Activated CD4-positive, alpha-beta T cell treated with anti-CD3 and anti-CD28 coated beads, Interleukin-2, amount 50 U/mL, for 4 hours (primary cell): ENCODE data around the gene PTPRC.
"Not testable (repeated sequence)": the region's sequence is repeated elsewhere in the genome, so short reads cannot be mapped to it uniquely, and the experiment has no call there.

ENCODE experiments used
- DNase-seq, 2 experiments: peaks; one replicate each; pipeline ENCODE4 v3.0.0-alpha.2; 2020

The PTPRC gene

DNA sequence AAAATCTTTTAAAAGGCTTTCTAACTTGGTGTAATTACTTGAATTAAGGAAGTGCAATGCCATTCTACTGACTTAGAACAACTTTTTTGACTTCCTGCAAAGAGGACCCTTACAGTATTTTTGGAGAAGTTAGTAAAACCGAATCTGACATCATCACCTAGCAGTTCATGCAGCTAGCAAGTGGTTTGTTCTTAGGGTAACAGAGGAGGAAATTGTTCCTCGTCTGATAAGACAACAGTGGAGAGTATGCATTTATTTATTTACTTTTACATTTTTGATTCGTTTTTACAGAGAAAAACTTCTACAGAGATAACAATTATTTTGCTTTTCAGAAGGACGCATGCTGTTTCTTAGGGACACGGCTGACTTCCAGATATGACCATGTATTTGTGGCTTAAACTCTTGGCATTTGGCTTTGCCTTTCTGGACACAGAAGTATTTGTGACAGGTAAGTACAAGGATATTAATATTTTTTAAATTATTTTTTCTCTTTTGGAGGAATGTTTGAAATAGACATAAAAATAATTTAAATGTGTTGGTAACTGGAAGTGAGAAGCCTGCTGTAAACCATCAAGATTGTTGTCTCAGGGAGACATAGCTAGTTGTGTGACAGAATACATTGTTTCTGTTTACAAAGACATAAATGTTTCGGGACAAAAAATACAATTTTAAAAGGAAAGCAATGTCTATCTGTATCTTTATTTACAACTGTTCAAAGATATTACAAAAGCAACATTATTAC, at the start of gene PTPRC:
TSS of gene PTPRC (plus strand) at position 147 of the 742 bp plus-strand sequence. CDS start at position 376, 229 bp downstream.
- DNase-seq = no peak

DNA sequence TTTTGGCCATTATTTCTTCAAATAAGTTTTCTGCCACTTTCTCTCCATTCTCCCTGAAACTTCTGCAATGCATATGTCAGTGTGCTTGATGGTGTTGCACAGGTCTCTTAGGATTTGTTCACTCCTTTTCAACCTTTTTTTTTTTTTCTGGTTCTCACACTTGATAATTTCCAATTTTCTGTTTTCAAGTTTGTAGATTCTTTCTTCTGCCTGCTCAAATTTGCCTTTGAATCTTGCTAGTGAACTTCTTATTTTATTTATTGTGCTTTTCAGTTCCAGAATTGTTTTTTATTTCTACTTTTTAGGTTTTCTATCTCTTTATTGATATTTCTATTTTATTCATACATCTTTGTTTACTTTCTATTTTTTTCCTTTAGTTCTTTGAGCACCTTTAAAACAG, 48.4 kb upstream of the PTPRC start:
- DNase-seq = no peak

DNA sequence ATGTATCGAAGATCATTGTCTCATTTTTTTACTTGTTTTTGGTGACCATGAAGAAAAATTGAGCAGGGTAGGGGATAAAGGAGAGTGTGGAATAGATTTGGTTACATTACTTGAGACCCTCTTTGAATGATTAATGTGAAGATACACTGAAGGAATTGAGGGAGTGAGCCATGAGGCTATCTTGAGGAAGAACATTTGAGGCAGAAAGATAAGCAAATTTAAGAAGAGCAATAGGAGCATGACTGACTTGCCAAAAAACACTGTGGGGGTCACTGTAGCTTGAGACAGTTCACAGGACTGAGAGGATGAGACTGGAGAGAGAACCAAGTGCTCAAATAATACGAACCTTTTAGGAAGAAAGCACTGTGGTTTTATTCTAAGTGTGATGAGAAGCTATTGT, 43.1 kb upstream of the PTPRC start:
- DNase-seq = no peak

DNA sequence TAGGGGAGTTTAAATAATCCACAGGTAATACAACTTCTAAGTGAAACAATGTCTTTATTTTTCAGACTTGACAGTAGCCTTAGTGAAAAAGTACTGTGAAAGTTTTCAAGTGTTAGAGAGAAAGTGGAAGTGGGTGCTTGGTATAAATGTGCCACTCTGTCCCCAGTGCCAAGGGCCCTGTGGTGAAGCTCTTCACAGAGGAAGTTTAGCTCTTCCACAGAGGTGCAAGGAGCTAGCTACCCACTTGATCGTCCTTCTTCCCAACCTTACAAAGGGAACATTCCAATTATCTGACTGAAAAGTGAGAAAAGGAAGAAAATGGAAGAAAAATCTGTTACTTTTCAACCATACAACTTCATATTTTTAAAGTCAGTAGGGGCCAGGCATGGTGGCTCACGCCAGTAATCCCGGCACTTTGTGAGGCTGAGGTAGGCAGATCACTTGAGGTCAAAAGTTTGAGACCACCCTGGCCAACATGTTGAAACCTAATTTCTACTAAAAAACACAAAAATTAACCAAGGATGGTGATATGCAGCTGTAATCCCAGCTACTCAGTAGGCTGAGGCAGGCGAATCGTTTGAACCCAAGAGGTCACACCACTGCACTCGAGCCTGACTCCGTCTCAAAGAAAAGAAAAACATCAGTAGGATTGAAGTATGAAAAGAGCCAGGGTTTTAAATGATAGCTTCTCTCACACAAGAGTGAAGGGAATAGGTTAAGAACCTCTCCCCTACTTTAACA, 41.0 kb upstream of the PTPRC start:
- DNase-seq = no peak

- no peak for DNase-seq
Observed at GRCh38 chr1:198598796-198599321, 40.0 kb upstream of the PTPRC start.

DNA sequence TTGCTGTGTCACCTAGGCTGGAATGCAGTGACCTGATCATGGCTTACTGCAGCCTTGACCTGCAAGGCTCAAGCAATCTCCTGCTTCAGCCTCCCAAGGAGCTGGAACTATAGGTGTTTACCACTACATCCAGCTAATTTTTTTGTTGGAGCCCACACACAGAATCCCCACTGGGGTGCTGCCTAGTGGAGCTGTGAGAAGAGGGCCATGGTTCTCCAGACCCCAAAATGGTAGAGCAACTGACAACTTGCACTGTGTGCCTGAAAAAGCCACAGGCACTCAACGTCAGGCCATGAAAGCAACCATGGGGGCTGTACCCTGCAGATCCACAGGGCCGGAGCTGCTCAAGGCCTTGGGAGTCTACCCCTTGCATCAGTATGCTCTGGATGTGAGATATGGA, 39.1 kb upstream of the PTPRC start:
- no peak for DNase-seq

DNA sequence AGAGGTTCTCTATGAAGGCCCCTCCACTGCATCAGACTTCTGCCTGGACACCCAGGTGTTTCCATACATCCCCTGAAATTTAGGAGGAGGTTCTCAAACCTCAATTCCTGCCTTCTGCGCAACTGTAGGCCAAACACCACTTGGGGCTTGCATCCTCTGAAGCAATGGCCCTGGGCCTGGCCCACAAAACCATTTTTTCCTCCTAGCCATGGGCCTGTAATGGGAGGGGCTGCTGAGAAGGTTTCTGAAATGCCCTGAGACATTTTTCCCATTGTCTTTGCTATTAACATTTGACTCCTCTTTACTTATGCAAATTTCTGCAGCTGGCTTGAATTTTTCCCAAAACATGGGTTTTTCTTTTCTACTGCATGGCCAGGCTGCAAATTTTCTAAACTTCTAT, 37.9 kb upstream of the PTPRC start:
- DNase-seq = no peak

DNA sequence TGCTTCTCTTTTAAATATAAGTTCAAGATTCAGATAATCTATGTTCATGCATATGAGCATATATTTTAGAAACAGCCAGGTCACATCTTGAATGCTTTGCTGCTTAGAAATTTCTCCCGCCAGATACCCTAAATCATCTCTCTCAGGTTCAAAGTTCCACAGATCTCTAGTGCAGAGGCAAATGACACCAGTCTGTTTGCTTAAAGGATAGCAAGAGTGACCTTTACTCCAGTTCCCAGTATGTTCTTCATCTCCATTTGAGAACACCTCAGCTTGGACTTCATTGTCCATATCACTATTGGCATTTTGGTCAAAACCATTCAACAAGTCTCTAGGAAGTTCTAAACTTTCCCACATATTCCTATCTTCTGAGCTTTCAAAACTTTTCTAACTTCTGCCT, 37.5 kb upstream of the PTPRC start:
- DNase-seq = not testable (repeated sequence)

- no peak for DNase-seq
Observed at GRCh38 chr1:198601936-198602889, 36.6 kb upstream of the PTPRC start.

DNA sequence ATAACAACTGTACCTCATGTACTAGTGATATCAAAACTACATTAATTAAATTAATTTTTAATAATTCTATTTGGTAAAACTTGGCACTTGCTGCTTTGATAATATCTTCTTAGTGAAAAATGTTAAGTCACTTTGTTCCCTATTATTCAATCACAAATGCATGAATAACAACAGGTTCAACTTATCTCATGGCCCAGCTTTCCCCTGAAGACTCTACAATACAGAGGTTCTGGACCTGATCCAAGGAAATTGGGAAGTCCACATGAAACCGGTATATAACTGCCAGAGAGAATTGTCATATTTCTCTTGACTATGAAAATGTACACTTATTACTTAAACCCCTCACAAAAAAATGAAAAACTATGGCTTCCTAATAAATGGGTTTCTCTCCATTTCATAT, 33.9 kb upstream of the PTPRC start:
- DNase-seq = no peak

DNA sequence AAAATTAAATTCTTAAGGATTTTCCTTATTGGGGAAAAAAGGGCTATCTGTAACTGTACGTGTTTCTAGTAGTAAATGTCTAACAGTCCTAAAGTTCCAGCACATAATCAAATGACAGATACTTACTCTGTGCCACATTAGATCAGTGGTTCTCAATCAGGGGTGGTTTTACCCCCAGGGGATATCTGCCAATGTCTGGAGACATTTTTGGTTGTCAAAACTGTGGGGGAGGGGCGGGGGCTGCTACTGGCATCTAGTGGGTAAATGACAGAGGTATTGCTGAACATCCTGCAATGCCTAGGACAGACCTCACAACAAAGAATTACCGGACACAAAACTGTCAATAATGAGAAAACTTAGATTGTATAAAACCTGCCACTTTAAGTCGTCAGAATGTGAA, 33.4 kb upstream of the PTPRC start:
- no peak for DNase-seq

GRCh38 chr1:198606020-198606438, 32.8 kb upstream of the PTPRC start:
- DNase-seq = no peak

GRCh38 chr1:198607714-198608113, 31.1 kb upstream of the PTPRC start:
- DNase-seq = no peak

GRCh38 chr1:198610362-198610761, 28.5 kb upstream of the PTPRC start:
- DNase-seq = no peak

GRCh38 chr1:198611219-198611618, 27.6 kb upstream of the PTPRC start:
- no peak for DNase-seq

DNA sequence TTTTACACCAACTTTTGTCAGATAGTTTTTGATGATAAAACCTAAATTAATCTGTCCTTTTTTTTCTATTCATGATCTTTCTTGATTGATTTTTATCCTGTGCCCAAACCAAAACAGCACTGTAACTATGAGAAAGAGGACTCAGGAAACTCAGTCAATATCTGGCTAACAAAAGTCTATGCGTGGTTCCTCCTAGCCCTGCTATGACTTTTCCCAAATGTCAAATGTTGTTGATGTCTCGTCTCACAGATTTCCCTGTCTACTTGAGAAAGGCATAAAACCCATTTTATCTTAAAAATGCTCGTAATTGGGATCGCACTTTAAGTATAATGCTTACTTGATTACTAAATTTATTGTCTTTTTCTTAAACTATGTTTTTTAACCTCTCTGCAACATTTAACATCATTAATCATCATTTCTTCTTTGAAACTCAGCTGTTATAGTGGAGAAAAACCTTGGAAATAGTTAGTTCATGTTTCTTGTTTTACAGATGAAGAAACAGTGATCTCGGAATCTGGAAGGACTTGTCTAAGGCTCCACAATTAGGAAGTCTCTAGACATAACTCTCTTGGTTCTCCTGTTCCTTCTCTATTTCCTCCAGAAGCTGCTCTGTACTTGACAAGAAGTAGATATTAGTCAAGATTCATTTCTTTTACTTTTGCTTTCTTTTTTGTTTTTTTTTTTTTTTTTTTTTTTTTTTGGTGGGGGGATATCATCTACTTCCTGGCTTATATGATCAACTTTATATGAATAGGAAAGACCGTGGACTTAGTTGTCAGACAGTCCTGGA, 26.2 kb upstream of the PTPRC start:
- DNase-seq = no peak

DNA sequence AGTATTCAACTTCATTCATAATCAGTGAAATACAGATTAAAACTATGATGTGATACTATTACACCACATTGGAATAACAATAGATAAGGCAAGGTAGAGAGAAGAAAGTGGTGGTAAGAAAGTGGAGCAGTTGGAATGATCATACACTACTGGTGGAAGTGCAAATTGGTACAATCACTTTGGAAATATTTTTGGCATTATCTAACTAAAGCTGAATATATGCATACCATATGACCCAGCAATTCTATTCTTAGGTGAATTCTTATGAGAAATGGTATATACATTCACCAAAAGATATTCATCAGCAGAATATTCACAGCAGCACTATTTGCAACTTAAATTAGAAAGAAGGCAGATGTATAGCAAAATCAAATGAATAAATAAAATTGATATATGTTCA, 21.4 kb upstream of the PTPRC start:
- no peak for DNase-seq

DNA sequence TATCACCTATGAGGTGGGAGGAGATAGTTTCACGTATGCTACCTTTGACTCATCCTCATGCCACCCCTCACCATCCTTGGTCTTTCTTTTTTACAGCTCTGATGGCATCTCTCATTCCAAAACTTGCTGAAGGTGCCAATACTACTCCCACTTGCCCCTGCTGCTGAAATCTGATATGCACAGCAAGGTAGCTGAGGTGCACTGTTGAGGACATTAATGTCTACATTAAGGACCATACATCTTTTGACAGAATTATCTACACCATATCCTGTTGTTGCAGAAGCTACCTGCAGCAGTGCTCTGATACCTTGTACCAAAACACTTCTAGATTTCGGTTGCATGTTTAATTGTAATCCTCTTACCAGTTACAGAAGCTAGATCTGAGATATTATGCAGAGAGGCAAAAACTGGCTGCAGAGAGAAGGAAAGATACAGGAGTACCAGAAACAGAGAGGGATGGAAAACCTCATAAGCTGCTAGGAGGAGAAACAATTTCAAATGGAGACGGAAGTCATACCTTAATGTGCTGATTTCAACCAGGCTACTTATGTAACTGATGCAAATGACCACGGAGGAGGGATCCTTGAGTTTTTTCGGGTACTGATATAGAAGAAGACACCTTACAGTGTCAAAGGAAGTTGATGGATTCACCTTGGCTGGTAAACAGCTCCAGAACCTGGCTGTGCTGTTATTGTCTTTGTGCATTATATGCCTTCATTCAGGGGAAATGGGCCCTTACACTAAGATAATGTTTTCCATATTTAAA, 19.3 kb upstream of the PTPRC start:
- DNase-seq = no peak

DNA sequence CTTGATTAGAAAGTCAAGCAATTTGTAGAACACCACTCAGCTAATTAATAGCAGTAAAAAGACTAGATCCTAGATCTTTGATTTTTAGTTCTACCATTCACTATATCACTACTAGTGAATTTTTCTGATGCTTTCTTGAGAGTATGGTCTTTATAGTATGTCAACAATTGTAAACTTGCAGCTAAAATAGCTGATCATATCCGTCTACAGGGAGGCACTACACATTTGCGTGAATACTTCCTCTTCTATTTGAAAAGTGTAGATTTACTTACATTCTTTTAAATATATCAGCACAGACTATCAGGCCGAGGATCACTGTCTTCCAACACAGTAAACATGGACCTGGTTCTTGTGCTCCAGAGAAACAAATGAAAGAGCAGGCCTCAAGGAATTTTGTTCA, 18.6 kb upstream of the PTPRC start:
- DNase-seq = no peak

DNA sequence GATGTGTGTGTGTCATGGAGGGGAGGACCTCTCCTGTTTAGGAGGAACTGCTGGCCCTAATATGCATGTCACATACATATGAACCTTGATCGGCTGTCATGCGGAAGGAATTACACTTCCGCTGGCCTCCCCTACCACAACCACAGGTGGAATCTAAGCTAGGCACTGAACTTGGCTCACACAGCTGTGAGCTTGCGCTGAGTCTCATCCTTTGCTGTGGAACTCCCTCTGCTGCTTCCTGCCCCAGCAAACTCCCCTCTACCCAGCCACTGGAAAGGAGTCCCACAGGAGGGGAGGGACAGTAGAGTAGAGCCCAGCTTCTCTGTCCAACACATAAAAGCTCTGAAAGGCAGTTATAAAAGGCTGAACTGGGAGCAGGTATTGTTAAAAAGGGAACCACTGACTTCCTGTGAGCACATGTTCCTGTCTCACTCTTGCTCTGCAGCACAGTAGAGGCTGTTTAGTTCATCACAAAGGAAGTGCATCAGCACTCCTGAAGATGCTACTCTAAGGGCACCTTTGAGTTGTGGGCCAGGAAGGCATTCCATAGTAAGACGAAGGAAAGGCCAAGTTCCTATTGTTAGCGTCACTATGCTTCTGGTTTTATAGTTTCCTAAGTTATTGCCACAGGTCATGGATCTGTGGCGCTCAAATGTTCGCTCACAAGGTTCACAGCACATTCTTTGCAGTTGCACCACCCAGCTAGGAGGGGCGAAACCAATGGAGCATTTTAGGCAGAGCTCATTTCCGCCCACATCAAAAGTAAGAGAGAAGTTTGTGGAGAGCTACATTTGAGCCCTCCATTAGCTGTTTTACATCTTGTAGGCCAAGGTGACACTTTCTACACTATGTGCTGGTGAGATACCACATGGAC, 17.7 kb upstream of the PTPRC start:
- DNase-seq = peak; percentile 44 to 47
